Measurements from ENCODE around the gene KLK15.

GRCh38 chr19:50780753-50781435 lies 52.5 kb downstream of the KLK15 start:
- TF ChIP-seq, protein P1, sequence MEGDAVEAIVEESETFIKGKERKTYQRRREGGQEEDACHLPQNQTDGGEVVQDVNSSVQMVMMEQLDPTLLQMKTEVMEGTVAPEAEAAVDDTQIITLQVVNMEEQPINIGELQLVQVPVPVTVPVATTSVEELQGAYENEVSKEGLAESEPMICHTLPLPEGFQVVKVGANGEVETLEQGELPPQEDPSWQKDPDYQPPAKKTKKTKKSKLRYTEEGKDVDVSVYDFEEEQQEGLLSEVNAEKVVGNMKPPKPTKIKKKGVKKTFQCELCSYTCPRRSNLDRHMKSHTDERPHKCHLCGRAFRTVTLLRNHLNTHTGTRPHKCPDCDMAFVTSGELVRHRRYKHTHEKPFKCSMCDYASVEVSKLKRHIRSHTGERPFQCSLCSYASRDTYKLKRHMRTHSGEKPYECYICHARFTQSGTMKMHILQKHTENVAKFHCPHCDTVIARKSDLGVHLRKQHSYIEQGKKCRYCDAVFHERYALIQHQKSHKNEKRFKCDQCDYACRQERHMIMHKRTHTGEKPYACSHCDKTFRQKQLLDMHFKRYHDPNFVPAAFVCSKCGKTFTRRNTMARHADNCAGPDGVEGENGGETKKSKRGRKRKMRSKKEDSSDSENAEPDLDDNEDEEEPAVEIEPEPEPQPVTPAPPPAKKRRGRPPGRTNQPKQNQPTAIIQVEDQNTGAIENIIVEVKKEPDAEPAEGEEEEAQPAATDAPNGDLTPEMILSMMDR (IDR thresholded peaks at IDR 0.05): no peak
- TF ChIP-seq POLR2AphosphoS5 (IDR thresholded peaks at IDR 0.05; ENCODE audit: insufficient read depth in 1 of 2, low read depth in 1 of 2): no peak
